GM21723 (cell line): ENCODE results near the gene CLCN4.

Experiments
- ATAC-seq: cut with Tn5 transposase; IDR thresholded peaks from one replicate; pipeline ENCODE4 v1.9.1; 2021; ENCODE audit warnings: mild to moderate bottlenecking, moderate library complexity; ENCODE audit not compliant: unreplicated experiment

Gene CLCN4

GRCh38 chrX:10128386-10128785, 28.4 kb upstream of the CLCN4 start:
- ATAC-seq: no peak

- no peak for ATAC-seq
Observed at GRCh38 chrX:10129229-10129628, 27.5 kb upstream of the CLCN4 start.

- ATAC-seq: no peak
Observed at GRCh38 chrX:10130354-10130753, 26.4 kb upstream of the CLCN4 start.

GRCh38 chrX:10133980-10134676, 22.6 kb upstream of the CLCN4 start:
- ATAC-seq: no peak

GRCh38 chrX:10134921-10135320, 21.9 kb upstream of the CLCN4 start:
- ATAC-seq: no peak

- no peak for ATAC-seq
Observed at GRCh38 chrX:10135561-10136399, 21.0 kb upstream of the CLCN4 start.

GRCh38 chrX:10138726-10139125, 18.0 kb upstream of the CLCN4 start:
- no peak for ATAC-seq

- ATAC-seq: no peak
Observed at GRCh38 chrX:10140264-10140663, 16.5 kb upstream of the CLCN4 start.

GRCh38 chrX:10142041-10142599, 14.7 kb upstream of the CLCN4 start:
- no peak for ATAC-seq

GRCh38 chrX:10143071-10143983, 13.4 kb upstream of the CLCN4 start:
- ATAC-seq: no peak

- no peak for ATAC-seq
Observed at GRCh38 chrX:10146346-10146745, 10.4 kb upstream of the CLCN4 start.

- ATAC-seq: no peak
Observed at GRCh38 chrX:10152086-10152485, 4.7 kb upstream of the CLCN4 start.

- no peak for ATAC-seq
Observed at GRCh38 chrX:10155137-10155536, 1.6 kb upstream of the CLCN4 start.

- no peak for ATAC-seq
Observed at GRCh38 chrX:10157032-10157341, 212 bp downstream of the CLCN4 start.

GRCh38 chrX:10157543-10157942, 768 bp downstream of the CLCN4 start:
- ATAC-seq: no peak

GRCh38 chrX:10158279-10159144, 1.7 kb downstream of the CLCN4 start:
- no peak for ATAC-seq

- no peak for ATAC-seq
Observed at GRCh38 chrX:10159145-10159468, 2.3 kb downstream of the CLCN4 start.

- no peak for ATAC-seq
Observed at GRCh38 chrX:10160211-10160610, 3.4 kb downstream of the CLCN4 start.

- ATAC-seq: no peak
Observed at GRCh38 chrX:10163031-10163430, 6.3 kb downstream of the CLCN4 start.

GRCh38 chrX:10164879-10165278, 8.1 kb downstream of the CLCN4 start:
- no peak for ATAC-seq
